Neural progenitor cell (in vitro differentiated cells): ENCODE data around the gene TJP1.

ENCODE experiments used
- CTCF ChIP-seq: fragments of 200-600 bp; sonication (generic); IDR thresholded peaks from 2 replicates; pipeline ENCODE4 v1.5.1; 2017; ENCODE audit warnings: antibody characterized with exemption, mild to moderate bottlenecking
- EZH2phosphoT487 ChIP-seq: fragments of 200-600 bp; sonication (generic); IDR thresholded peaks from 2 replicates; pipeline ENCODE4 v1.6.1; 2017; ENCODE audit warnings: antibody characterized with exemption

- no peak for TF ChIP-seq EZH2phosphoT487
- no peak for TF ChIP-seq CTCF
Observed at GRCh38 chr15:29773816-29774215, 48.5 kb downstream of the TJP1 start.
